Measurements from ENCODE around the gene MTHFD1L.

The MTHFD1L gene

DNA sequence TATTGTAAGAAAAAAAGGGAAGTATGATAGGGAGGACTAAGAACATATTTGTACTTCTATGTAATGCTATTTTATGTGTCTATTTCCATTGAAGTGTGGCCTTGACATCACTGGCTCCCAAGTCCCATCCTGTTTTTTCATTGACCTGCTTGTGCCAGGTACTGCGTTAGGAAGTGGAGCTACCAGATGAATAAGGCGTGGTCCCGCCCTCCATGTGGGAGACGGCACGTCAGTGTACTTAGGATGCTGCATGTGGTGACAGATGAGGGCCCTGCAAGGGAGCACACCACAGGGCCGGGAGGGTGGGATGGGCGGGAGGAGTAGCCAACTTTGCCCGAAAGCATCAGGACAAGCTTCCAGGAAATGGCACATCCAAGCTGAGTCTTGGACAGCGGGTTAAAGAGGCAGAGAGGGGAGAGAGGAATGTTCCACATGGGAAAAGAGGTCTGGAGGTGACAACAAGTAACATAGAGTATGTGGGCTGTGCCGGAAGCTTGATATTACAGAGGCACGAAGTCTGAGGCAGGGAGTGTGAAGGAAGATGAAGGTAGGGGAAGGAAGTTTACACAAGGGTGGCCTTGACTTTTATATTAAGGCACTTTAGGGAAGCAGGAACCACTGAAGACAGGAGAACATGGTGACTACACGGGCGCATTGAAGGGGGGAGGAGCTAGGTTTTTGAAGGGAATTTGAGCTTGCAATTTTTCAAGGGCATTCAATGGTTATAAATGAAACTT is 140.6 kb downstream of the MTHFD1L start:
- peaks cover 15% of the 10 kb centered on the region for H3K4me1 ChIP-seq (ENCODE audit: insufficient read depth, poor library complexity, severe bottlenecking)
- no peaks in the 10 kb centered on the region for H3K27me3 ChIP-seq (ENCODE audit: insufficient read depth, poor library complexity, severe bottlenecking)
- TF ChIP-seq, protein P1, sequence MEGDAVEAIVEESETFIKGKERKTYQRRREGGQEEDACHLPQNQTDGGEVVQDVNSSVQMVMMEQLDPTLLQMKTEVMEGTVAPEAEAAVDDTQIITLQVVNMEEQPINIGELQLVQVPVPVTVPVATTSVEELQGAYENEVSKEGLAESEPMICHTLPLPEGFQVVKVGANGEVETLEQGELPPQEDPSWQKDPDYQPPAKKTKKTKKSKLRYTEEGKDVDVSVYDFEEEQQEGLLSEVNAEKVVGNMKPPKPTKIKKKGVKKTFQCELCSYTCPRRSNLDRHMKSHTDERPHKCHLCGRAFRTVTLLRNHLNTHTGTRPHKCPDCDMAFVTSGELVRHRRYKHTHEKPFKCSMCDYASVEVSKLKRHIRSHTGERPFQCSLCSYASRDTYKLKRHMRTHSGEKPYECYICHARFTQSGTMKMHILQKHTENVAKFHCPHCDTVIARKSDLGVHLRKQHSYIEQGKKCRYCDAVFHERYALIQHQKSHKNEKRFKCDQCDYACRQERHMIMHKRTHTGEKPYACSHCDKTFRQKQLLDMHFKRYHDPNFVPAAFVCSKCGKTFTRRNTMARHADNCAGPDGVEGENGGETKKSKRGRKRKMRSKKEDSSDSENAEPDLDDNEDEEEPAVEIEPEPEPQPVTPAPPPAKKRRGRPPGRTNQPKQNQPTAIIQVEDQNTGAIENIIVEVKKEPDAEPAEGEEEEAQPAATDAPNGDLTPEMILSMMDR (IDR thresholded peaks at IDR 0.05; ENCODE audit: poor library complexity, severe bottlenecking): no peak
- no peak for ATAC-seq (ENCODE audit: low read depth)
- H3K9me3 ChIP-seq (ENCODE audit: severe bottlenecking): no peaks in the 10 kb centered on the region
- H3K27ac ChIP-seq (ENCODE audit: poor library complexity, severe bottlenecking): no peak overlapping the region
- no peak overlapping the region for H3K4me3 ChIP-seq (ENCODE audit: severe bottlenecking)
- DNase-seq (ENCODE audit: low spot score): no peak
- H3K36me3 ChIP-seq (ENCODE audit: low read depth): peaks cover 20% of the 10 kb centered on the region

DNA sequence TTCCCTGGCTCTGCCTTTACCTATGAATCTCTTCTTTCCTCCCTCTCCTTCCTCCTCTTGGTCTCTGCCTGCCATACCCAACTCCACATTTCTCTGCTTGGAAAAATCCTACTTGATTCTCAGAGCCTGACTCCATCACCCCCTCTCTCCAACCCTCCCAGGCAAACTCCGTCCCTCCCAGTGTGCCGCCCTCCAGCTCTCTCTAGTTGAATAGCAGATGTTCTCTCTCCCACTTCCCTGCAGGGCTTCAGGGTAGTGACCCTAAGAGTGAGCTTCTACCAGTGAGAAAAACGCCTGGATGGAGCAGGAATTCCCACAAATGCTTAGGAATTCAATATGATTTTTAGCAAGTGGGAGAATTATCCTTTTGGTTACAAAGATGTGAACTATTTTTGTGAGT is 141.6 kb downstream of the MTHFD1L start:
- Histone ChIP-seq H3K4me1 (ENCODE audit: insufficient read depth, poor library complexity, severe bottlenecking) (peaks cover 15% of the 10 kb centered on the region), H3K4me3 (ENCODE audit: severe bottlenecking) (no peak overlapping the region), H3K36me3 (ENCODE audit: low read depth) (peaks cover 20% of the 10 kb centered on the region), H3K27ac (ENCODE audit: poor library complexity, severe bottlenecking) (no peak overlapping the region), H3K9me3 (ENCODE audit: severe bottlenecking) (no peaks in the 10 kb centered on the region), H3K27me3 (ENCODE audit: insufficient read depth, poor library complexity, severe bottlenecking) (no peaks in the 10 kb centered on the region)
- DNase-seq (ENCODE audit: low spot score): no peak
- no peak for ATAC-seq (ENCODE audit: low read depth)
- TF ChIP-seq, protein P1 (IDR thresholded peaks at IDR 0.05; ENCODE audit: poor library complexity, severe bottlenecking): no peak

DNA sequence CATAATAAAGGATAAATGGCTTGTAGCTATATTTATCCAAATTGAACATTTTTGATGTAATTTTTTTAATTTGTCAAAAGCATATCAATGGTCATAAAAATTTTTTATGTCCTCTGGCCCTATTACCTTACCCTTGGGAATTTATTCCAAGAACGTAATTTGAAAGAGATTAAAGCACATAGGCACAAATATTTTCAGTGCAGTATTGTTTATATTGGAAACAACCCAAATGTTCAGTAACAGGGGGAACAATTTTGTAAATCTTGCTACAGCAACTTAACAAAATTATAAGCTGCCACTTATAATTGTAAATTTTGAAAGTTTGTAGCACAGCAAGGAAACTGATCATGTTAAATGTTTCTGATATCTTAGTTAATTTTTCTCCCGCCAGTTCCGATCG is 142.4 kb downstream of the MTHFD1L start:
- Histone ChIP-seq H3K9me3 (ENCODE audit: severe bottlenecking) (no peaks in the 10 kb centered on the region), H3K4me1 (ENCODE audit: insufficient read depth, poor library complexity, severe bottlenecking) (peaks cover 15% of the 10 kb centered on the region), H3K36me3 (ENCODE audit: low read depth) (peaks cover 20% of the 10 kb centered on the region), H3K27ac (ENCODE audit: poor library complexity, severe bottlenecking) (no peak overlapping the region), H3K4me3 (ENCODE audit: severe bottlenecking) (no peak overlapping the region), H3K27me3 (ENCODE audit: insufficient read depth, poor library complexity, severe bottlenecking) (no peaks in the 10 kb centered on the region)
- TF ChIP-seq, protein P1 (IDR thresholded peaks at IDR 0.05; ENCODE audit: poor library complexity, severe bottlenecking): no peak
- DNase-seq (ENCODE audit: low spot score): no peak
- ATAC-seq (ENCODE audit: low read depth): no peak

DNA sequence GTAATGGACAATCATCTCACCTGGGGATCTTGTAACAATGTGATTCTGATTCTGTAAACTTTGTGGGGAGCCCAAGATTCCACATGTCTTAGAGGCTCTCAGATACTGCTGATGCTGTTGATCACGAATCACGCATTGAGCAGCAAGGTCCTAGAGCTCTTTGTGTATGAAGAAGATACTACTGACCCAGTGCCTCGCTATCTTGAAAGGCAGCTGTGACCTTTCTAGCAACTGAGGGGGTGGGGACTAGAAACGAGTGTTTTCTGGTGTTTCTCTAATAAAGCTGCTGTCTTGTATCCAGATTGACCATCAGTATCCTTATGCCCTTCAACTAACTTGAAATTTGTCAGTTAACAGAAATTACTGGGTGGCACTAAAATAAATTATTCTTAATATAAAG is 142.9 kb downstream of the MTHFD1L start:
- no peak for DNase-seq (ENCODE audit: low spot score)
- H3K27ac ChIP-seq (ENCODE audit: poor library complexity, severe bottlenecking): no peak overlapping the region
- no peak overlapping the region for H3K4me3 ChIP-seq (ENCODE audit: severe bottlenecking)
- TF ChIP-seq, protein P1 (IDR thresholded peaks at IDR 0.05; ENCODE audit: poor library complexity, severe bottlenecking): no peak
- H3K9me3 ChIP-seq (ENCODE audit: severe bottlenecking): no peaks in the 10 kb centered on the region
- ATAC-seq (ENCODE audit: low read depth): no peak
- H3K27me3 ChIP-seq (ENCODE audit: insufficient read depth, poor library complexity, severe bottlenecking): no peaks in the 10 kb centered on the region
- peaks cover 15% of the 10 kb centered on the region for H3K4me1 ChIP-seq (ENCODE audit: insufficient read depth, poor library complexity, severe bottlenecking)
- peaks cover 20% of the 10 kb centered on the region for H3K36me3 ChIP-seq (ENCODE audit: low read depth)

DNA sequence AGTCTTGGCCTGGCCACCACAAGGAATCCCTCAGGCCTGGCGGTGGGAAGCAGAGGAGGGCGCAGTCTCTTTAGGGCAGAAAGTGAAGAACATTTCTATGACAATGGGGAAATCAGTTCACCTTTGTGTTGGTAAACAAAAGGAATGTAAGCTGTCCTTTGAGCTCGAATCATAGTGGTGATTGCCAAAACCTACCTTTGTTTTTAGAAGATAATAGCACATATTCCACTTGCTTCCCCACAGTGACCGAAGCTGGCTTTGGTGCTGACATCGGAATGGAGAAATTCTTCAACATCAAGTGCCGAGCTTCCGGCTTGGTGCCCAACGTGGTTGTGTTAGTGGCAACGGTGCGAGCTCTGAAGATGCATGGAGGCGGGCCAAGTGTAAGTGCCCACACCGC is 144.1 kb downstream of the MTHFD1L start:
- Histone ChIP-seq H3K9me3 (ENCODE audit: severe bottlenecking) (no peaks in the 10 kb centered on the region), H3K36me3 (ENCODE audit: low read depth) (peaks cover 29% of the 10 kb centered on the region), H3K27me3 (ENCODE audit: insufficient read depth, poor library complexity, severe bottlenecking) (no peaks in the 10 kb centered on the region), H3K4me3 (ENCODE audit: severe bottlenecking) (no peak overlapping the region), H3K4me1 (ENCODE audit: insufficient read depth, poor library complexity, severe bottlenecking) (peaks cover 8% of the 10 kb centered on the region), H3K27ac (ENCODE audit: poor library complexity, severe bottlenecking) (no peak overlapping the region)
- ATAC-seq (ENCODE audit: low read depth) (no peak), DNase-seq (ENCODE audit: low spot score) (no peak)
- TF ChIP-seq, protein P1 (IDR thresholded peaks at IDR 0.05; ENCODE audit: poor library complexity, severe bottlenecking): no peak
